Stomach (tissue), 9 donors: ENCODE measurements around the gene C9orf152. TPM values are rescaled to one million over a fixed set of nuclear protein-coding genes. Genes with fewer than 3 reads are reported as not detected.

ENCODE experiments used
- DNase-seq, 2 donors: peaks; one replicate each; pipeline versions ENCODE4 v3.0.0 to v3.0.0-alpha.2; 2013 to 2019
- H3K27ac ChIP-seq, 5 donors: fragments of 200-600 bp in 4 of 5; sonication (generic) in 4 of 5; one replicate each; pipeline ENCODE4 v1.5.1; 2013 to 2019; ENCODE audit warnings: mild to moderate bottlenecking in 1 of 5, moderate library complexity in 1 of 5
- H3K27me3 ChIP-seq, 3 donors: fragments of 200-600 bp; sonication (generic); one replicate each; pipeline ENCODE4 v1.5.1; 2017 to 2019; ENCODE audit warnings: mixed run types in 1 of 3
- H3K36me3 ChIP-seq, 4 donors: fragments of 200-600 bp; sonication (generic); 1 replicate in 3 of 4; 2 replicates in 1 of 4; pipeline ENCODE4 v1.5.1; 2016 to 2019
- H3K4me1 ChIP-seq, 4 donors: fragments of 200-600 bp; sonication (generic); one replicate each; pipeline ENCODE4 v1.5.1; 2016 to 2019
- H3K4me3 ChIP-seq, 4 donors: fragments of 200-600 bp; sonication (generic) in 3 of 4; one replicate each; pipeline ENCODE4 v1.5.1; 2016 to 2019; ENCODE audit warnings: mild to moderate bottlenecking in 1 of 4
- H3K9me3 ChIP-seq, 4 donors: fragments of 200-600 bp; sonication (generic); one replicate each; pipeline ENCODE4 v1.5.1; 2016 to 2019
- CTCF ChIP-seq, 7 experiments: fragments of 450-650 bp in 4 of 7; fragments of 200-600 bp in 3 of 7; sonication (generic) in 3 of 7; IDR thresholded peaks; one replicate each; pipeline ENCODE4 v1.5.1; 2016 to 2019; ENCODE audit warnings: antibody characterized with exemption in 7 of 7, control low read depth in 2 of 7, mild to moderate bottlenecking in 1 of 7
- EP300 ChIP-seq: sonication (generic); formaldehyde crosslinking; IDR thresholded peaks from one replicate; pipeline ENCODE4 v1.6.1; 2017; ENCODE audit warnings: antibody characterized with exemption
- POLR2A ChIP-seq, 4 donors: fragments of 450-650 bp; IDR thresholded peaks; one replicate each; pipeline ENCODE4 v1.6.1; 2016; ENCODE audit warnings: antibody characterized with exemption in 4 of 4, control low read depth in 2 of 4, mild to moderate bottlenecking in 1 of 4, moderate library complexity in 1 of 4
- POLR2AphosphoS5 ChIP-seq, 3 donors: sonication (generic); formaldehyde crosslinking; IDR thresholded peaks; one replicate each; pipeline ENCODE4 v1.6.1; 2016; ENCODE audit warnings: antibody characterized with exemption in 3 of 3
- WGBS, 5 donors: extraction: QIAGEN DNeasy Blood & Tissue Kit in 3 of 5; methylation state at CpG; one replicate each; pipeline versions ENCODE4 v1.1.5 to v1.1.7; 2013 to 2018; 5-methylcytosine and 5-hydroxymethylcytosine counted together
- intact Hi-C: fragments of 100-400 bp; cut with DNase I; formaldehyde crosslinking; loops from one replicate; pipeline ENCODE4 v1.15.1; 2023; ENCODE audit warnings: low total_unique reads
- polyA plus RNA-seq, 3 donors: library from polyadenylated mRNA; stranded (reverse); fragments of 200-250 nt; gene quantifications; one replicate each; pipeline ENCODE4 v1.2.3, GENCODE V29; 2013
- total RNA-seq, 5 donors: library from RNA; depleted of rRNA; stranded (reverse); fragments of >200 nt; gene quantifications; one replicate each; pipeline versions ENCODE4 v1.1.0 to v1.2.3, GENCODE V29; 2014 to 2016
- donor health status: healthy with polysubstance abuse.
- donor health status: Bipolar disorder and iron deficiency.
- donor health status: healthy.

C9orf152 gene
- total and polyA plus RNA-seq, 8 donors, result 1.7 to 26.8 (median 17.0) TPM; not detected in 1

DNA sequence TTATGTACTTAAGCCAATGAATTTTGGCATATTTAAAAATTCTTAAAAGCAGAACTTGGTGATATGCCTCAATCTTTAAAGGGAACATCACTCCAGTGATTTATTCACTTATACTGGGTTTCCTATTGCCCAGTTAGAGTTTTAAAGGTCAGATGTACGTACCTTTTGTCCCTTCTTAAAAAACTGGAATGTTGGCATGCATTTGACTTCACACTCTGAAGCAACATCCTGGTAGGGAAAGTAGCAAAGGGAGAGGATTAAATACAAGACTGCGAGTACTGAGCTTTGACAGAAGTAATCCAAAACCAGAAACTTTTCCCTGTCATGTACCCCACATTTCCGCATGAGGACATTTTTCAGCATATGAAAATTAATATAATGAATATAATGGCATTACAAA lies 36.7 kb upstream of the C9orf152 start:
- TF ChIP-seq CTCF (IDR thresholded peaks at IDR 0.05) (no peak), POLR2AphosphoS5 (IDR thresholded peaks at IDR 0.05) (no peak), POLR2A (IDR thresholded peaks at IDR 0.05) (no peak), EP300 (no peak)

DNA sequence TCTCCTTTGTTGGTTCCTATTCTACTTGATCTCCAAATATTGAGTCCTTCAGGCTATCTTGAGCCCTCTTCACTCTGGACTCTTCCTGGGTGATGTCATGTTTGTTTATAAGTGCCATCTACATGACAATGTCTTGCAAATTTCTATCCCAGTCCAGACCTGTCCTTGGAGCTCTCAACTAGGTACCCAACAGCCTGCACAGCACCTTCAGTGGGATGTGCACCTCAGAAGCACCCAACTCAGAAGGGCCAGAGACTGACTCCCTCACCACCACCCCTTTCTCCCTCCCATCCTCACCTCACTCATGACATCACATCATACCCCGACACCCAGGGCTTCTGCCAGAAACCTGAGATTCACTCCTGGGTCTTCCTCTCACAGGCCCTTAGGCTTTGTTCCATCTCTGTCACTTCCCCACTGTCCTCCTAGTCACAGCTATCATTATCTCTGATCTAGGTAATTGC lies 33.9 kb upstream of the C9orf152 start:
- WGBS, 5 donors, result 87 to 100% (median 96%) methylated on average over 1 of the region's 1 CpG
- intact Hi-C loops, result no loop called here
- Histone ChIP-seq H3K9me3 (no peaks in the 10 kb centered on the region), H3K27ac (no peak overlapping the region), H3K27me3 (no peaks in the 10 kb centered on the region), H3K4me1 (peaks cover 0 to 8% (median 3%) of the 10 kb centered on the region in 4 donors), H3K4me3 (no peak overlapping the region), H3K36me3 (peaks cover 26 to 54% (median 50%) of the 10 kb centered on the region in 4 donors)
- TF ChIP-seq CTCF (IDR thresholded peaks at IDR 0.05), result no peak
- DNase-seq, result no peak

More for the DNA sequence above, 36.7 kb upstream of the C9orf152 start:
- Histone ChIP-seq H3K27ac (no peak overlapping the region), H3K4me3 (no peak overlapping the region), H3K27me3 (no peaks in the 10 kb centered on the region), H3K36me3 (peaks cover 33 to 79% (median 78%) of the 10 kb centered on the region in 4 donors), H3K9me3 (no peaks in the 10 kb centered on the region), H3K4me1 (peaks cover 0 to 8% (median 3%) of the 10 kb centered on the region in 4 donors)
- WGBS, 5 donors, result 61 to 85% (median 76%) methylated on average over 3 of the region's 3 CpGs
- intact Hi-C loops, result no loop called here
- no peak for DNase-seq

GRCh38 chr9:110241260-110241857 lies 33.4 kb upstream of the C9orf152 start:
- Histone ChIP-seq H3K27me3 (no peaks in the 10 kb centered on the region), H3K9me3 (no peaks in the 10 kb centered on the region), H3K4me1 (peaks cover 0 to 8% (median 3%) of the 10 kb centered on the region in 4 donors), H3K36me3 (peaks cover 20 to 48% (median 45%) of the 10 kb centered on the region in 4 donors), H3K27ac (no peak overlapping the region), H3K4me3 (no peak overlapping the region)
- no peak for TF ChIP-seq POLR2AphosphoS5 (IDR thresholded peaks at IDR 0.05)
- no peak for TF ChIP-seq CTCF (IDR thresholded peaks at IDR 0.05)
- TF ChIP-seq EP300, result no peak
- TF ChIP-seq POLR2A (IDR thresholded peaks at IDR 0.05), result no peak
- intact Hi-C loops, result no loop called here
- DNase-seq, result no peak
- 84 to 93% (median 90%) methylated on average over 3 of the region's 3 CpGs for whole genome bisulfite sequencing, 5 donors

DNA sequence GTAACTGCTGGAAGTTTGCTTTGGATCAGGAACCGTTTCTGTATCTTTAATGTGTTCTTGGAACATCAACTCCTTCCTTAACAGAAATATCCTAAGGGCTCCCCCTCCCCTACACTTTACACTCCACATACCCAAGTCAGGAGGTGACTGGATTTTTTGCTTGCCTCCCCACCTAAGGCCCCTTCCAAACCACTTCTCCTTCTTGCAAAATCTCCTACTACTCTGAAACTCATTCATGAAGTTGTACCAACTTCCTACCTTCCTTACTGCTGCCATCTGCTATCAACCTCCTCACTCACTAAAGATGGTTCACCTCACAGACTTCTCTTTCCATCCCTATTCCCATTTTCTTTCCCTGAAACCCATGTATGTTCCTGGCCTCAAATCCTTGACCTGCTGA lies 32.2 kb upstream of the C9orf152 start:
- no peaks in the 10 kb centered on the region for H3K27me3 ChIP-seq
- no peak for DNase-seq
- 16 to 35% (median 26%) methylated on average over 1 of the region's 1 CpG for WGBS, 5 donors

More for the DNA sequence above, 32.2 kb upstream of the C9orf152 start:
- intact Hi-C loops, result no loop called here
- no peak for TF ChIP-seq POLR2AphosphoS5 (IDR thresholded peaks at IDR 0.05)
- TF ChIP-seq EP300, result no peak
- TF ChIP-seq POLR2A (IDR thresholded peaks at IDR 0.05), result no peak
- TF ChIP-seq CTCF (IDR thresholded peaks at IDR 0.05), result no peak
- Histone ChIP-seq H3K4me3 (no peak overlapping the region), H3K9me3 (no peaks in the 10 kb centered on the region), H3K36me3 (peaks cover 15 to 37% (median 36%) of the 10 kb centered on the region in 4 donors), H3K4me1 (peaks cover 0 to 8% (median 3%) of the 10 kb centered on the region in 4 donors), H3K27ac (no peak overlapping the region)
